HUDEP-2 (cell line): Measurements from ENCODE around the gene NRSN2.
"Not testable (repeated sequence)": the region's sequence is repeated elsewhere in the genome, so short reads cannot be mapped to it uniquely, and the experiment has no call there.

Experiments used
- DNase-seq, 76 experiments: peaks; one replicate each; lab custom pipeline; 2025; ENCODE audit not compliant: unreplicated experiment in 76 of 76; lab: John Stamatoyannopoulos, UW

Gene NRSN2

DNA sequence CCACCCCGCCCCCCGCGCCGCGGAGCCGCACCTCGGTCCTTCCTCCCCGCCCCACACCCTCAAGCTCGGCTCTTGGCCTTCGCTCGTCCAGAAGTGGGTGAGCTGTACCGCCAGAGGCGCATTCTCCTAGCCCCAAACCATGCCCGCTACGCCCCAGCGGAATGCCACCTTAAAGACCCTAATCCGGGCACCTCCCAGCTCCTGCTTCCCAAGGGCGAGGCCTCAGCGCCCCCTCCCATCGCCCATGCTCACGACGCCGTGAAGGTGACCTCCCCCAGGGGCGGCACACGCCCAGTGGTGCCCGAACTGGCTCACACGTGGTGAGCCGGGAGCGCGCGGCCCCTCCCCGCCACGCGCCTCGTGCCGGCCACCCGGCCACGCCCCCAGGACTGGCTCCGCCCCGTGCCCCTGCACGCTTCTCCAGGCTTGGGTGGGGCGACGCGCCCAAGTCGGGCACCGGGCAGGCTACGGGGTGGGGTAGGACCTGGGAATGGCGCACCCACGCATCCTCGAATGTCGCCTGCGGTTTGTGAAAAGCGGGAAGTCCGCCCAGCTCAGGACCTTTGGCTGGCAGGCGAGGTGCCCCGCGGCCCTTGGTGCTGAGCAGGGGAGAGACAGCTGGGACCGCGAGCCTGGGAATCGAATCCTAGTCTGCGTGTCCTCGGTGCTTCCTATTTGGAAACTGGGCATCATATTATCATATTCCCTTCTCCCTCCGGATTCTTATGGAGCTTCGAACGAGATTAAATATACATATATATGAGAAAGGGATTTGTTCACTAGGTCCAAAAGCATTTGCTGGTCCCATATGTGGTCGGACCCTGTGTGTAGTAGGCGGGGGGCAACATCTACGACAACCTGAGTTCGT, 22.5 kb upstream of the NRSN2 start:
- DNase-seq, result peak in 75 of 76 experiments; percentile 18 to 97 (median 89)

DNA sequence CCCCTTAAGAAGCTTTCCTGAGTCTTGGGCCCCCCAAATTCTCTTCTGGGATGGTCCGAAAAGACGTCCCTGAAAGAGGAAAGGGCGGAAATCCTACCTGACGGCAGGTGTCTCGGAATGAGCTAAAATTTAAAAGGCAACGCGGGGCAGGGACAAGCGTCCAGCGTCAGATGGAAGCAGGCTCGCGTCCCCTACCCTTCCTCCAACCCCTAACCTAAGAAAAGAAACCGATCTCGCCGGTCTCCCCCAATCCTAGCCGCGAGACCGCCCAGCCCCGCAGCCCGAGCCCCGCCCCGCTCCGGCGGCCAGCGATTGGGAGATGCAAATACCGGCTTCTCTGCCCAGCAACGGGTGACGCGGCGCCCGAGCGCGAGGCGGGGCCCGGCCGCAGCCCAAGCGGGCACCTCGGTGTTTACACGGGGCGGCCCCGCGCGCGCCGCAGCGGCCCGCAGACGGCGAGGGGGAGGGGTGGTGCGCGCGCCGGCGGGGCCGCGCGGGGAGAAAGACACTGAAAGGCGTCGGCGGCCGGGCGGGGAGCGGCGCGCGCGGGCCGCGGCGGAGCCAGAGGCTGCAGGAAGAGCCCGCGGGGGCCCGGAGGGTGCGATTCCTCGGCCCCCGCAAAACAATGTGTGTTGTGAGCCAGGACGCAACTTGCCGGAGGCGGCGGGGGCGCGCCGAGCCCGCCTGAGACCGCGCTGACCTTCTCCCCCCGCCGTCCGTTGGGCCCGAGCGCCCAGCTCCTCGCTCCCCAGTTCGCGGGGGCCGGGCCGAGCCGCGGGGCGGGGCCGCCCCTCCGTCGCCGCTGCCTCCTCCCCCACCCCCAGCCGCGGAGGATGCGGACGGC, 21.6 kb upstream of the NRSN2 start, which contains the start of gene SOX12:
Gene SOX12, plus strand, starts transcription at position 508 of the 844 bp plus-strand sequence. CDS start 373 bp downstream, outside the sequence.
- peak; percentile 45 to 98 (median 93) for DNase-seq

DNA sequence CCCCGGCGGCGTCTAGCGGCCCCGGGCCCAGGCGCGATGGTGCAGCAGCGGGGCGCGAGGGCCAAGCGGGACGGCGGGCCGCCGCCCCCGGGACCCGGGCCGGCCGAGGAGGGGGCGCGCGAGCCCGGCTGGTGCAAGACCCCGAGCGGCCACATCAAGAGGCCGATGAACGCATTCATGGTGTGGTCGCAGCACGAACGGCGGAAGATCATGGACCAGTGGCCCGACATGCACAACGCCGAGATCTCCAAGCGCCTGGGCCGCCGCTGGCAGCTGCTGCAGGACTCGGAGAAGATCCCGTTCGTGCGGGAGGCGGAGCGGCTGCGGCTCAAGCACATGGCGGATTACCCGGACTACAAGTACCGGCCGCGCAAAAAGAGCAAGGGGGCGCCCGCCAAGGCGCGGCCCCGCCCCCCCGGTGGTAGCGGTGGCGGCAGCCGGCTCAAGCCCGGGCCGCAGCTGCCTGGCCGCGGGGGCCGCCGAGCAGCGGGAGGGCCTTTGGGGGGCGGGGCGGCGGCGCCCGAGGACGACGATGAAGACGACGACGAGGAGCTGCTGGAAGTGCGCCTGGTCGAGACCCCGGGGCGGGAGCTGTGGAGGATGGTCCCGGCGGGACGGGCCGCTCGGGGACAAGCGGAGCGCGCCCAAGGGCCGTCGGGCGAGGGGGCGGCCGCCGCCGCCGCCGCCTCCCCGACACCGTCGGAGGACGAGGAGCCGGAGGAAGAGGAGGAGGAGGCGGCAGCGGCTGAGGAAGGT, 20.8 kb upstream of the NRSN2 start:
- peak in 42 of 76 experiments; percentile 2 to 72 (median 32) for DNase-seq

DNA sequence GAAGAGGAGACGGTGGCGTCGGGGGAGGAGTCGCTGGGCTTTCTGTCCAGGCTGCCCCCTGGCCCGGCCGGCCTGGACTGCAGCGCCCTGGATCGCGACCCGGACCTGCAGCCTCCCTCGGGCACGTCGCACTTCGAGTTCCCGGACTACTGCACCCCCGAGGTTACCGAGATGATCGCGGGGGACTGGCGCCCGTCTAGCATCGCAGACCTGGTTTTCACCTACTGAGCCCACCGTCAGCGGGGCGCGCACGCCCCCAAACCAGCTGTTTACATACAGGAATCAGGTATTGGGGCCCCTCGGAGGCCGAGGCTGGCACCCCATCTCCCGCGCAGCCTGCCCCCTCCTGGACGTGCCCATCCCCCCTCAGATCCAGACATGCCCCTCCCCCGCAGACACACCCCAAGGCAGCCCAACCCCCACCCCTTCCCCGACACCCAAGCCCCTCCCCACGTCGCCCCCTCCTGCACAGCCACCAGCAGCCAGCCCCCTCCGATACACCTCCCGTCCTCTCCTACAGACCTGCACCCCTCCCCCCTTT, 20.2 kb upstream of the NRSN2 start:
- peak in 9 of 76 experiments; percentile 14 to 54 (median 42) for DNase-seq

DNA sequence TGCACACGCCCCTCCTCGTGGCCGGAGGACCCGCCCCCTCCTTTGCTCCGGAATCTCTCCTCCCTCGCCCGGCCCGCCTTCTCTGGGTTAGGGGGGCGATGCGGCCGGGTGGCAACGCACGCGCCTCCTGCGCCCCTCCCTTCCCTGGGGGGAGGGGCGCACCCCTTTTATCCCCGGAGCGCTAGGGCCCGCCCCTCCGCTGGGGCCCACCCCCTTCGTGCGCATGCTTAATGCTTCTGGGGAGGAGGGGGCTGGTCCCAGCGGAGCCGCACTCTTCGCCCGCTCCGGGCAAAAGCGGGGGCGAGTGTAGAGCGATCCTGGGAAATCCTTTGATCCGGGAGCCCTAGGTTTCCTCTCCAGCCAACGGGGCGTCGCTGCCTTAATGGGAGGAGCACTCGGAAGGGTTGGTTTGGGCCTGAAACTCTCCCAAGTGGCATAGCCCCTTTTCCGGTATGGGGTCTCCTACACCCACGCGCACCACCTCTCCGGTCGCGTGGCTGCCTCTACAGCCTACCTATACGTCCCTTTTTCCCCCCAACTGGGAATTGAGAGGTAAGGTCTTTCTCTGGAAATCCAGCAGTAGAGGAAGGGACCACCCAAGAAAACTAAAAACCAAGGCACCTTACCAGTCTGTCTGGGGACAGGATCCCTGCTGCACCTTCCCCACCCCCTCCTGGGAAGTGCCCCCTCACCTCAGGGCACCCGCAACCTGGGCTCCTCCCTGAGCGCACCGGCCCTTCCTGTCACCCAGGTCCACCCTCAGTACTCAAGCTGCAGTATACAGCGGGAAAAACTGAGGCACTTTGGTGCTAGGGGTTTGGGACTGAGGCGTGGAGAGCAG, 19.5 kb upstream of the NRSN2 start:
- peak in 69 of 76 experiments; percentile 23 to 83 (median 63) for DNase-seq

DNA sequence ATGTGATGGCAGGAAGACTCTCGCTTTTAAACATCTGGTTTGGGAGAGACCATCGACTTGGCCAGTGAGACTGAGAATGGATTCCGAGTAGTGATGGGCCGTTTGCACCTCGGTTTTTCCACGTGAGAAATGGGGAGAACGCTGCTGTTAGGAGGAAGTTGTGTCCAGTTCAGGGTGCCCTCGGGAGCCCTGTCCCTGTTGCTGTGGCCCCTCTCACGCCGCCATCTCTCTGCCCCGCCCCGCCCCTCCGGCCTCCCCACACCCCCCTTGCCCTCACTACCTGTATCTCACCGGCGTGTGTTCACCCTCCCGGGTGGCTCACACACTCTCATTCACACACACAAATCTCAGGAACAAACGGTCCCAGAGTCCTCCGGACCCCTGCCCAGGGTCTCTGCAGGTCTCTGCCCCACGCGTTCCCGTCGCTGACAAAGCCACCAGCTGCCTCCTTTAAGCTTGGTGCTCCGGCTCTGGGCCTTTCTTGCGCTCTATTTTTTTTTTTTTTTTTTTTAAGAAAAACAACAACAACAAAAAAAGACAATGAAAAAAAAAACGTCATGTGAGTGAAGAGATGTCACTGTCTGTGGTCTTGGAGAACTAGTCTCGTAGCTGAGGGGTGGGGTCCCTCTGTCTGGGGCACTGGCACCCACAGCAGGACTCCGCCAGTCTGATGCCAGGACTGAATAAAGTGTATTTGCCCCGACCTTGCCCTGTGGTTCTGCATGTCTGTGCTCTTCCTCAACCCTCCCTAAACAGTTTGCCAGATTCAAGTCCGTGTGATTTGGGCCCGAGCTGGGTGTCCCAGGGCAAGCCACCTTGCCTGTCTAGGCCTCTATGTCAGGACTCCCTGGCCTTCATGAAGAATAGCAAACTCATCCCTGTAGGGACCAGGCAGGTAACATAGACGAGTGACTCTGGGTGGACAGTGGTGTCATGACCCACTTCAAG, 18.6 kb upstream of the NRSN2 start:
- DNase-seq, result peak in 1 of 76 experiments; percentile 9

DNA sequence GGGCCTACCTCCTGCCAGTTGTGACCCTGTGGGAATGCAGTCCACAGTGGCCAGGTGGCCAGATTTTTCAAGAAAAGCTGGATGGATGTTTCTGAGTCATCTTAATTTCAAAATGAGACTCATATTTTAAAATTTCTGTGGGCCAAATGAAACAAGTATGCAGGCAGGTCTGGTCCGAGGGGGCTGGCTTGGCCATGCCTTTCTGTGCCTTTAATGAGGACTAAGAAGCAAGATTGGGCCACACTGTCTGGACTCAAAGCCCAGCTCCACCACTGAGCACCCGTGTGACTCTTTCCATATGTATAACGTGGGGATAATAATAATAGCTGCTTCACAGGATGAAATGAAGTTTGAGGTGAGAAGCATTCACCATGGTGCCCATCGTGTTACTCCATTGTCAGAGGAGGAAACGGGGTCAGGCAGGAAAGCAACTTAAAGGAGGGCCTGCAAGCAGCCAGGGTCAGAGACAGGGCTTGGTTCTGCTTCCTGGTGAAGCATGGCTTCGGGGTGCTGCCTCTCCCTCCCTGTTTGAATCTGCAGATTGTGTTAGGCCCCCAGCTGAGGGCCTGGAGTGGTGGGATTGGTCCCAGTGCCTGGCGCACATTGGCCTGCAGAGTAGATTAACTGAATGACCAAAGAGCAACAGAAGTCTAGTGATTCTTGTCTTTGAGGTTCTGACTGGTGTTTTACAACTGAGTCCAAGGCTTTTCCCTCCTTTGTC, 17.8 kb upstream of the NRSN2 start:
- no peak for DNase-seq

DNA sequence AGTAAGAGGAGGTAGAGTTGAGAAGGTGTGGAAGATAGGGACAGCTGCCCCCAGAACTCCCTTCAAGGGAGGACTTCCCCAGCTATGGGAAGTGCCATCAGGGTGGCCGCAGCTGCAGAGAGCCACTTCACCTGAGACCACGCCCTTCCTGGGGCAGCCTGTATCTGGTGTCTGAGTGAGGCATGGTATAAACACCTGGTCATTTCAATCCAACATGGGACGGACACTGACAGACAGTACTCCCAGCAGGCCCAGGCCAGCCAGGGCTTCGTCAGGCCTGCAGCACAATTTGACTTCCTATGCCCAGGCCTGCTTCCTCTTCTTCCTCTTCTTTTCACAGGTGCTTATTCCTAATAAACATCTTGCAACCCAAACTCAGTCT, 17.1 kb upstream of the NRSN2 start:
- no peak for DNase-seq

DNA sequence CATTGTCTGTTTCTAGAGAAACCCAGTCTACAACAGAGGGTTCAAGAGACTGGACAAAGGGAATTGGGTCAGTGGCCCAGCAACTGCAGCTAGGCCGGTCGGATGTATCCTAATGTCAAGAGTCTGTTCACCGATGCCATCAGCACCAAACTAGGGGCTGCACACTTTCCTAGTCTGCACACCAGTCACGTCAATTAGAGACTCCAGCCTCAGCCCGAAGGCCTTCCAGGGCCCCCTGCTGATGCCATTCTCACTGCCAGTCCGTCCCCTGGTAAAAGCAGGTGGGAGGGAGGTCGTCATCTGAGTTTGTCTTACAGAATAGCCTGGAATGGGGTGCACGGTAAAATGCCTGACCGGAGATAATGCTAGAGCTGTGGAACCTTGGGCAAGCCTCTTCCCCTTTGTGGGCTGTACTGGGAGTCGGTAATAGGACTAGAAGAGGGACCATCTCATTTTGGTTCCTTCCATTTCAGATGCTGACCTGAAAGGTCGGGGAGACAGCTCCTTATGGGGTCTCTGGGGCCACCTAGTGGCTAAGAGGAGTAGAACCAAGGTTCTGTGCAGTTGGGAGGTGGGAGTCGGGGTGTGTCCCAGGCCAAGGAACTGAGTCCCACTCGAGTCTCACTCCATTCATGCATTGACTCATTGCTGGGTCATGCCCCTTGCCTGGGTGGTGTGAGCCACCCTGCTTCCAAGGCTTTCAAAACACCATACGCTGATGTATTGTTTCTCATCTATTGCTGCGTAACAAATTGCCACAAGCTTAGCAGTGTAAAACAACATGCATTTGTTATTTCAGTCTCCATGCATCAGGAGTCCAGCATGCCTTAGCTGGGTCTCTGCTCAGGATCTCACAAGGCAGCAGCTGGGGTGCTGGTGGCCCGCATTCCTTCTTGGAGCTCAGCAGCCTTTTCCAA, 16.4 kb upstream of the NRSN2 start:
- DNase-seq, result peak in 55 of 76 experiments; percentile 6 to 67 (median 33)

DNA sequence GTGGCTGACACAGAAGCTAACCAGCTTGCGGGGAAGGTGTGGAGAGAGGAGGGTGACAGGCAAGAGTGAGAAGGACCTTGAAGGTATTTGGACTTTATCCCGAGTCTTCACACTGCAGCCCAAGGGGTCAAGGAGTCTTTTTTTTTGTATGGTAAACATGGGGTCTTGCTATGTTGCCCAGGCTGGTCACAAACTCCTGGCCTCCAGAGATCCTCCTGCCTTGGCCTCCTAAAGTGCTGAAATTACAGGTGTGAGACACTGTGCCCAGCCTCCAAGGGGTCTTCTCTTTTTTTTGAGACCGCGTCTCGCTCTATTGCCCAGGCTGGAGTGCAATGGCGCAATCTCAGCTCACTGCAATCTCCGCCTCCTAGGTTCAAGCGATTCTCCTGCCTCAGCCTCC, 12.3 kb upstream of the NRSN2 start:
- no peak for DNase-seq

DNA sequence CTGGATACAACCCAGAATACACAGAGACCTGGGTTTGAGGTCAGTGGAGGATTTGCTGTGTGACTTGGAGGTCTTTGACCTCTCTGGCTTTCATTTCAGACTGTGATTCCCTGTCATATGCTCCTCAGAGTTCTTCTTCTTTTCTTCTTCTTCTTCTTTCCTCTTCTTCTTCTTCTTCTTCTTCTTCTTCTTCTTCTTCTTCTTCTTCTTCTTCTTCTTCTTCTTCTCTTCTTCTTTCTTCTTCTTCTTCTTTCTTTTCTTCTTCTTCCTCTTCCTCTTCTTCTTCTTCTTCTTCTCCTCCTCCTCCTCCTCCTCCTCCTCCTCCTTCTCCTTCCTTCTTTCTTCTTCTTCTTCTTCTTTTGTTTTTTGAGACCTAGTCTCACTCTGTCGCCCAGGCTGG, 10.9 kb upstream of the NRSN2 start:
- not testable (repeated sequence) for DNase-seq

DNA sequence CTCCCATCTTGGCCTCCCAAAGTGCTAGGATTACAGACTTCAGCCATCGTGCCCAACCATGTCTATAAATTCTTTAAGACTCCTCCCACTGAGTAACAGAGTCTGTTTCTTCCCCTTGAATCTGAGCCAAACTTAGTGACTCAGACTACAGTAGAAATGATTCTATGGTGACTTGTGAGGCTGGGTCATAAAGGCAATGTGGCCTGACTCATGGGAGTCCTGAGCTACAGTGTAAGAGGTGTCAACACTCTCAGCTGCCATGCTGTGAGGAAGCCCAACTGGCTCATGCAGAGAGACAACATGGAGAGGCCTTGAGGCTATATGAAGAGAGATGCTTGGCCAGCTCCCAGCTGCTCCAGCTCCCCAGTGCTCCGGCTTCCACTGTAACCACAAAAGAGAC, 5.2 kb upstream of the NRSN2 start:
- peak in 26 of 76 experiments; percentile 7 to 63 (median 23) for DNase-seq

DNA sequence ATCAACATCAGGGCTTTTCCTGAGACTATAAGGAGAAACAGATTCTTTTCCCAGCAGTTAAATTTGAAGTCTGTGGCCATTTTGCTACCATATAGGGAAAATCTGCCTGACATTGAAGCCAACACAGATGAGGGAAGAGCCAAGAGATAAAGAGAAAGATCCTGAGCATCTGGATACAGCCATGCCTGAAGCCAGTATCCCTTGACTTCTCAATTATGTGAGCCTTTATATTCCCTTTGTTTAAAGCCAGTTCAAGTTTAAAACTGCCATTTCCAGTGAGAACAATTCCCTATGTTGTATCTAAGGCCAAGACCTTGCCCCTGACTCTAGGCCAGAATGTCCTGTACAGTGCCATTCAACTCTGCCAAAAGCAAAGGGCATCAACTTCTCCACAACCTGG, 3.8 kb upstream of the NRSN2 start:
- no peak for DNase-seq

DNA sequence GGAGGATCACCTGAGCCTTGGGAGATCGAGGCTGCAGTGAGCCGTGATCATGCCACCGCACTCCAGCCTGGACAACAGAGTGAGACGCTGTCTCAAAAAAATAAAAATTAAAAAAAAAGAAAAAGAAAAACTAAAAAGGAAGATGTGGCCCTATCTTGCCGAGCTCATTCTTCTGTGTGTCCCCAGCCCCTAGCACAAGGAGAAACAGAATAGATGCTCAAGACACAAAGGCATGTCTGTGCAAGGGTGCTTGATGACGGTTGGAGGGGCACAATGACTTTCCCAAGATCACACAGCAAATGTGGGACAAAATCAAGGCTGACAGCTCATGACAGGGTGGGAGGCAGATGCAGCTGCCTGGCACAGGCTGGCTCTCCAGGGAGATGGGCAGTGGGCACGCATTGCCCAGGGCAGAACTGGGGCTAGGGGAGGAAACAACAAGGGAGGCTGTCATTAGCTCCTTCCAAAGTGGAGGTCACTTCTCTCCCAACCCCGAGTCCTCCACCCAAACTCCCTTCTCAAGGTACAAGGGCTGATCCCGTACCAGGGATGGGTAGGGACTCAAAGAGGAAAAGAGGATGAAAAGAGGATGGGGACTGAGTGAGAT, 775 bp upstream of the NRSN2 start:
- DNase-seq, result no peak

DNA sequence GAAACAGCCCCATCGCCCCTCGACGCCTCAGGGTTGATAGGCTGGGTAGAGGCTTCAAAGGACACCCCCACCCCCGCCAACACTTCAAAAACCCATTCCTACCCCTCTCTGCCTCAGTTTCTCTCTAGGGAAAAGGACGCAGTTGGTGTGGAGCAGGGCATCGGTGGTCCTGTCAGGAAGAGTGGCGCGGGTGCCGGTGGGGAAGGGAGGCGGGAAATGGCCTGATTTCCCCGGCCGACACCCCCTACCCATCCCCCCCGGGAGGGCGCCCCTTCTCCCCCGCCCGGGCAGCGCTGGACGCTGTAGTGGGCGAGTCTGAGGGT, 367 bp downstream of the NRSN2 start:
- no peak for DNase-seq
